Osteocyte (in vitro differentiated cells): Measurements from ENCODE around the gene EML1. TPM values are rescaled to one million over a fixed set of nuclear protein-coding genes. Genes with fewer than 3 reads are reported as not detected.
A peak's percentile ranks its signal among the peaks of the same experiment; 100 is the strongest.

ENCODE experiments used
- DNase-seq: peaks from one replicate; pipeline ENCODE4 v3.0.0; 2021; ENCODE audit warnings: mixed read lengths; ENCODE audit not compliant: unreplicated experiment; ENCODE audit errors: extremely low spot score
- H3K27ac Mint-ChIP-seq: one replicate; pipeline ENCODE4 v1.8.0; 2021; ENCODE audit warnings: mild to moderate bottlenecking, mixed read lengths; ENCODE audit not compliant: unreplicated experiment
- H3K27me3 Mint-ChIP-seq: one replicate; pipeline ENCODE4 v1.8.0; 2021; ENCODE audit warnings: mixed read lengths; ENCODE audit not compliant: unreplicated experiment
- H3K36me3 Mint-ChIP-seq: one replicate; pipeline ENCODE4 v1.8.0; 2021; ENCODE audit warnings: mixed read lengths; ENCODE audit not compliant: unreplicated experiment
- H3K4me1 Mint-ChIP-seq: one replicate; pipeline ENCODE4 v1.8.0; 2021; ENCODE audit warnings: mixed read lengths; ENCODE audit not compliant: unreplicated experiment
- H3K4me3 Mint-ChIP-seq: one replicate; pipeline ENCODE4 v1.8.0; 2021; ENCODE audit warnings: mild to moderate bottlenecking, moderate library complexity, mixed read lengths; ENCODE audit not compliant: unreplicated experiment
- H3K9me3 Mint-ChIP-seq: one replicate; pipeline ENCODE4 v1.8.0; 2021; ENCODE audit warnings: mixed read lengths; ENCODE audit not compliant: unreplicated experiment
- total RNA-seq: library from RNA; stranded (reverse); gene quantifications from 2 replicates; pipeline ENCODE4 v1.2.1, GENCODE V29; 2021
- TF ChIP-seq, protein P1 (sequence below): fragments of 200-600 bp; sonication (generic); IDR thresholded peaks from 2 replicates; pipeline ENCODE4 v1.5.0; 2021; ENCODE audit warnings: antibody characterized with exemption, mild to moderate bottlenecking, moderate library complexity

Gene EML1
- total RNA-seq, 1 donor from 2014 or later, result 34.8 TPM

DNA sequence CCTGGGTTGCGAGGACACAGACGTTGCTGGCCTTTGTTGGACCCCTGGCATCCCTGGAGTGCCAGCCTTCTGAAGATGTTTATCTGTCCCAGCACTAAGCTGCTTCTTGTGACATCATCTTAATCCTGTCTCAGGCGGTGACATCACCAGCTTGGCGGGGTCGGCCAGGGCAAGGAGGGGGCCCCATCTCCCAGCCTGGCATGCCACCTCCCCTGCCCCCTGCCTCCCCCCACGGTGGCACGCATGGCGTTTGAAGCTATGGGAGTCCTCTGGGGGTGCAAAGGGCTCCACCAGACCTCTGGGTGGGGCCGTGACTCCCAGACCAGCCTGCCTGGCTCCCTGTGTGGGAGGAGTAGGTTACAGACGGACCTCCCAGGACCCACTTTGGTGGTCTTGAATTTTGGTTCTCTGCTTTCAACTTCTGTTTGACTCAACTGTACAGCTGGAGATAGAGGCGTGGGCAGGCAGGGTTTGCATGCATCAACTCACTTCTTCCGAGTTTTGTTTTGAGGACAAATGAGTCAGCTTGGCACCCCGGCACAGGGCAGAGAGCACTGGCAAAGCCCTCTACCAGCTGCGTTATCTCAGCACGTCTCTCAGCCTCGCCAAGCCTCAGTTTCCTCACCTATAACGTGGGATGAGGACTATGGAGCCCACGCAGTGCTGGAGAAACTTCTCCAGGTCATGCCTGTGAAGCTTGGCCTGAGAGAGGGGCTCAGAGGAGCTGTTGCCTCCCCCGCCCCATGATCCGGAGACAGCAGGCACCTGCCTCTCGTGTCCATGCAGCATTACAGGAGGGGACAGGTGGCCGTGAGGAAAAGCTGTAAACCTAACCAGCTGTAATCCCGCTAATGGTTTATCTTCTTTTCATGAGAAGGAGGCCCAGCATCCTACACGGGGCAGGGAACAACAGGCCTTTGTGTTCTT lies 38.8 kb upstream of the EML1 start:
- H3K27ac Mint-ChIP-seq, result peak overlapping the region; percentile 89
- no peaks in the 10 kb centered on the region for H3K36me3 Mint-ChIP-seq
- DNase-seq, result no peak
- no peaks in the 10 kb centered on the region for H3K9me3 Mint-ChIP-seq
- H3K27me3 Mint-ChIP-seq, result no peaks in the 10 kb centered on the region
- H3K4me3 Mint-ChIP-seq, result peak overlapping the region; percentile 38
- peaks cover 83% of the 10 kb centered on the region for H3K4me1 Mint-ChIP-seq
- TF ChIP-seq, protein P1, sequence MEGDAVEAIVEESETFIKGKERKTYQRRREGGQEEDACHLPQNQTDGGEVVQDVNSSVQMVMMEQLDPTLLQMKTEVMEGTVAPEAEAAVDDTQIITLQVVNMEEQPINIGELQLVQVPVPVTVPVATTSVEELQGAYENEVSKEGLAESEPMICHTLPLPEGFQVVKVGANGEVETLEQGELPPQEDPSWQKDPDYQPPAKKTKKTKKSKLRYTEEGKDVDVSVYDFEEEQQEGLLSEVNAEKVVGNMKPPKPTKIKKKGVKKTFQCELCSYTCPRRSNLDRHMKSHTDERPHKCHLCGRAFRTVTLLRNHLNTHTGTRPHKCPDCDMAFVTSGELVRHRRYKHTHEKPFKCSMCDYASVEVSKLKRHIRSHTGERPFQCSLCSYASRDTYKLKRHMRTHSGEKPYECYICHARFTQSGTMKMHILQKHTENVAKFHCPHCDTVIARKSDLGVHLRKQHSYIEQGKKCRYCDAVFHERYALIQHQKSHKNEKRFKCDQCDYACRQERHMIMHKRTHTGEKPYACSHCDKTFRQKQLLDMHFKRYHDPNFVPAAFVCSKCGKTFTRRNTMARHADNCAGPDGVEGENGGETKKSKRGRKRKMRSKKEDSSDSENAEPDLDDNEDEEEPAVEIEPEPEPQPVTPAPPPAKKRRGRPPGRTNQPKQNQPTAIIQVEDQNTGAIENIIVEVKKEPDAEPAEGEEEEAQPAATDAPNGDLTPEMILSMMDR, result no peak

DNA sequence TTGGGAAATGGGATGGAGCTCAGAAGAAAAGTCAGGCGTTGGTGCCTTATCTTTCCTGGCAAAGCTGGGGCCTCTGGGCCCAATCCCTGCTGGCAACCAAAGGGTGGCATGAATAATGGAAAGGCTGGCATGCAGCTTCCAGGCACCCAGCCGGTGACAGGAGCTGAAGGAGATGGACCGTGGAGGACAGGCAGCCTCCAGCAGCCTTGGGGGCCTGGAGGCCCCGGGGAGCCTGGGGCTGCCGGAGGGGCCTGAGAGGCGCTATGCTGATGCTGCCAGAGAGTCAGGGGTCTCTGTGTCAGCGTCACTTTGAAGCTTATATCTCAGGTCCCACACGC lies 38.2 kb upstream of the EML1 start:
- no peak overlapping the region for H3K4me3 Mint-ChIP-seq
- TF ChIP-seq, protein P1, result no peak
- no peaks in the 10 kb centered on the region for H3K27me3 Mint-ChIP-seq
- no peaks in the 10 kb centered on the region for H3K9me3 Mint-ChIP-seq
- H3K4me1 Mint-ChIP-seq, result peaks cover 81% of the 10 kb centered on the region
- H3K36me3 Mint-ChIP-seq, result no peaks in the 10 kb centered on the region
- peak overlapping the region; percentile 89 for H3K27ac Mint-ChIP-seq
- DNase-seq, result no peak

DNA sequence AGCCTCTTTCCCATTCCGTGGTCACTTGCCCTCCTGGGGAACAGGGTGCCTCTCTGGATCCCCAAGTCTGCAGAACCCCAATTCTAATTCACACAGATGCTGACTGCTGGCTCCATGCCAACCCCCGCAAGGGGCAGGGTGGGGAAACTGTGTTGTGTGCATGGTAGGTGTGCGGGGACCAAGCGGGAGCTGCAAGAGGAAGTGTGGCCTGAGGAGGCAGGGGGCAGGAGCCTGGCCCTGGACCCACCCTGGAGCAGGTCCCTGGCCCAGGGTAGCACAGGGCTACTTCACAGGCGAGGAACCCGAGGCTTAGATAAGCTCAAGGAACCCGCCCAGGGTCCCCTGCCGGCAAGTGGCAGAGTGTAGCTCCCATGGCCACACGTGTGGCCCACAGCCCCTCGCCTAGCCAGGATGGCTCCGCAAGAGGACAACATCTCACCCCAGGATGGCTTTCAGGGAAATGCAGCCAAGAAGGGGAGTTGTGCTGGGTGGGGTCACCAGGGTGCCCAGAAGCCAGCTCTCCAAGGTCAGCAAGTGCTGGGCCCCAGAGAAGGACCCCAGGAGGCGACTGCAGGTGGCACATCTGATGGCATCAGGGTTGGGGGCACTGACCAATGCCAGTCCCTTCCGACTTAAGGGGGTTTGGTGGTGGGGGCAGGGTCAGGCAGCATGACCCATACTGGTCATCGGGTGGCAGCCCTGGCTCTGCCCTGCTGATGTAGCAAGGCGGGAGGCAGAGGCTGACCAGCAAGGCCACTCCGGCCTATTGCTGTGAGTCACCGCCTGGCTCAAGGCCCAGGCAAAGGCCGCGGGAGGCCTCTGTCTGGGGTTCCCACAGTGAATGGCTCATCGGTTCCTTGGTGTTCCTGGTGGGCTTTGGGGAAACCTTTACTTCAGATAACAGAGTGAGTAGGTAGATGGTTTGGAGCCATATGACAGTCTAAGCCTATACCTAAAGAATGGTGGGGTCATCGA lies 37.3 kb upstream of the EML1 start:
- Mint-ChIP-seq H3K9me3 (no peaks in the 10 kb centered on the region), H3K4me1 (peaks cover 78% of the 10 kb centered on the region), H3K27ac (peak overlapping the region; percentile 76), H3K4me3 (no peak overlapping the region), H3K27me3 (no peaks in the 10 kb centered on the region), H3K36me3 (no peaks in the 10 kb centered on the region)
- DNase-seq, result peak; percentile 94
- TF ChIP-seq, protein P1, result no peak

DNA sequence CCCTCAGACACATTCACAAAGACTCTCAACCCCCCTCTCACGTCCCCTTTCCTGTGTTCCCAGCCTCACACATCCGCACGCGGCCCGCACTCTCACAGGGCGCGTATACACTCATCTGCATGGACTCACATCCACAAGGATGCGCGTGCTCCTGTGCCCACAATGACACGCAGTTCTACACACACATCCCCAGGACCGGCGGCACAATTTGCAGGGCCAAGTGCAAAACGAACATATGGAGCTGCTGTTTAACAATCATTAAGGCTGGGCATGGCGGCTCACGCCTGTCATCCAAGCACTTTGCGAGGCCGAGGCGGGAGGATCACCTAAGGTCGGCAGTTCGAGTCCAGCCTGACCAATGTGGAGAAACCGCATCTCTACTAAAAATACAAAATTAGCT lies 36.4 kb upstream of the EML1 start:
- Mint-ChIP-seq H3K9me3 (no peaks in the 10 kb centered on the region), H3K27ac (peak overlapping the region; percentile 64), H3K36me3 (no peaks in the 10 kb centered on the region), H3K4me1 (peaks cover 69% of the 10 kb centered on the region), H3K4me3 (no peak overlapping the region), H3K27me3 (no peaks in the 10 kb centered on the region)
- TF ChIP-seq, protein P1, result no peak
- DNase-seq, result no peak
